Fibroblast of villous mesenchyme (primary cell): ENCODE measurements around the gene ZNF350. TPM values are rescaled to one million over a fixed set of nuclear protein-coding genes. Genes with fewer than 3 reads are reported as not detected.
A peak's percentile ranks its signal among the peaks of the same experiment; 100 is the strongest.
"Not testable (repeated sequence)": the region's sequence is repeated elsewhere in the genome, so short reads cannot be mapped to it uniquely, and the experiment has no call there.

Experiments used
- DNase-seq: peaks from one replicate; pipeline ENCODE4 v3.0.0-alpha.2; 2010; ENCODE audit warnings: low read depth
- H3K4me3 ChIP-seq: 2 replicates; pipeline ENCODE4 v1.5.1; 2011; ENCODE audit warnings: low read depth, mild to moderate bottlenecking, low read length
- CTCF ChIP-seq: IDR thresholded peaks from 2 replicates; pipeline ENCODE4 v1.5.1; 2012; ENCODE audit warnings: low read depth, mild to moderate bottlenecking, low read length; ENCODE audit not compliant: insufficient read depth
- total RNA-seq: library from RNA; depleted of rRNA; stranded (reverse); fragments of >200 nt; gene quantifications from 2 replicates; pipeline ENCODE4 v1.2.3, GENCODE V29; 2012

Gene ZNF350
- total RNA-seq, 1 donor, result 7.8 TPM

- no peak overlapping the region for H3K4me3 ChIP-seq
- no peak for DNase-seq
- no peak for TF ChIP-seq CTCF
These were observed 21.1 kb downstream of the ZNF350 start for GRCh38 chr19:51965583-51965982.

GRCh38 chr19:51960621-51961233, 25.9 kb downstream of the ZNF350 start:
- H3K4me3 ChIP-seq, result not testable (repeated sequence)
- peak; percentile 91 for DNase-seq

GRCh38 chr19:51959791-51960190, 26.8 kb downstream of the ZNF350 start:
- no peak for TF ChIP-seq CTCF
- DNase-seq, result peak; percentile 42
- H3K4me3 ChIP-seq, result no peak overlapping the region

- not testable (repeated sequence) for DNase-seq, H3K4me3 ChIP-seq
These were observed 28.8 kb downstream of the ZNF350 start for GRCh38 chr19:51957846-51958245.

- no peak for TF ChIP-seq CTCF
- DNase-seq, result peak; percentile 52
- H3K4me3 ChIP-seq, result peak overlapping the region; percentile 49
These were observed 37.7 kb downstream of the ZNF350 start for GRCh38 chr19:51948975-51949374.

- H3K4me3 ChIP-seq, result no peak overlapping the region
- no peak for TF ChIP-seq CTCF
- DNase-seq, result no peak
These were observed 40.0 kb downstream of the ZNF350 start for GRCh38 chr19:51946602-51947001.

- no peak for DNase-seq
- TF ChIP-seq CTCF, result no peak
- H3K4me3 ChIP-seq, result no peak overlapping the region
These were observed 41.7 kb downstream of the ZNF350 start for GRCh38 chr19:51944798-51945552.

- no peak for TF ChIP-seq CTCF
- no peak overlapping the region for H3K4me3 ChIP-seq
- DNase-seq, result no peak
These were observed 47.7 kb downstream of the ZNF350 start for GRCh38 chr19:51938936-51939335.
